OCI-LY7 (cell line): ENCODE results near the gene PNMA8C.

Experiments
- CTCF ChIP-seq: fragments of 200-600 bp; sonication (generic); conservative IDR thresholded peaks from 2 replicates; pipeline ENCODE4 v1.5.1; 2014; ENCODE audit warnings: mild to moderate bottlenecking, antibody characterized with exemption, low read length, moderate library complexity, mixed read lengths
- EZH2phosphoT487 ChIP-seq: fragments of 200-600 bp; sonication (generic); IDR thresholded peaks from 2 replicates; pipeline ENCODE4 v1.6.1; 2018; ENCODE audit warnings: low read depth, borderline replicate concordance, mild to moderate bottlenecking, mixed run types, antibody characterized with exemption, low read length, moderate library complexity, mixed read lengths

- TF ChIP-seq CTCF (no peak), EZH2phosphoT487 (no peak)
Measured at GRCh38 chr19:46449228-46449627, 20.5 kb upstream of the PNMA8C start.
